HG02610 (cell line): ENCODE measurements around the gene ALDH2.
"Not testable (repeated sequence)": the region's sequence is repeated elsewhere in the genome, so short reads cannot be mapped to it uniquely, and the experiment has no call there.

Source experiments
- ATAC-seq: cut with Tn5 transposase; IDR thresholded peaks from one replicate; pipeline ENCODE4 v1.9.1; 2021; ENCODE audit warnings: mild to moderate bottlenecking, moderate library complexity; ENCODE audit not compliant: unreplicated experiment

The ALDH2 gene

GRCh38 chr12:111823891-111824290, 57.2 kb downstream of the ALDH2 start:
- no peak for ATAC-seq

- not testable (repeated sequence) for ATAC-seq
Observed at GRCh38 chr12:111824312-111824711, 57.6 kb downstream of the ALDH2 start.

GRCh38 chr12:111825509-111825908, 58.8 kb downstream of the ALDH2 start:
- ATAC-seq = no peak

GRCh38 chr12:111826316-111826715, 59.6 kb downstream of the ALDH2 start:
- ATAC-seq = no peak

- no peak for ATAC-seq
Observed at GRCh38 chr12:111826992-111827391, 60.3 kb downstream of the ALDH2 start.

GRCh38 chr12:111827907-111828306, 61.2 kb downstream of the ALDH2 start:
- ATAC-seq = no peak

GRCh38 chr12:111828338-111828979, 61.7 kb downstream of the ALDH2 start:
- no peak for ATAC-seq

GRCh38 chr12:111829635-111830034, 62.9 kb downstream of the ALDH2 start:
- not testable (repeated sequence) for ATAC-seq

GRCh38 chr12:111834740-111835386, 68.1 kb downstream of the ALDH2 start:
- not testable (repeated sequence) for ATAC-seq

- not testable (repeated sequence) for ATAC-seq
Observed at GRCh38 chr12:111835531-111836181, 68.9 kb downstream of the ALDH2 start.

GRCh38 chr12:111838353-111838752, 71.6 kb downstream of the ALDH2 start:
- ATAC-seq = no peak

- no peak for ATAC-seq
Observed at GRCh38 chr12:111840807-111841206, 74.1 kb downstream of the ALDH2 start.

- peak; percentile 4 for ATAC-seq
Observed at GRCh38 chr12:111841236-111841749, 74.6 kb downstream of the ALDH2 start.

GRCh38 chr12:111841750-111842555, 75.2 kb downstream of the ALDH2 start, which contains the start of gene MAPKAPK5:
Gene MAPKAPK5 (plus strand): TSS chr12:111842228. CDS start chr12:111842734, 506 bp downstream.
- ATAC-seq = peak; percentile 75

- ATAC-seq = peak; percentile 4
Observed at GRCh38 chr12:111842556-111843396, 76.0 kb downstream of the ALDH2 start.

GRCh38 chr12:111846016-111846415, 79.3 kb downstream of the ALDH2 start:
- no peak for ATAC-seq

GRCh38 chr12:111850526-111850925, 83.8 kb downstream of the ALDH2 start:
- no peak for ATAC-seq

- no peak for ATAC-seq
Observed at GRCh38 chr12:111858186-111858585, 91.5 kb downstream of the ALDH2 start.

GRCh38 chr12:111858778-111859177, 92.0 kb downstream of the ALDH2 start:
- ATAC-seq = no peak

- no peak for ATAC-seq
Observed at GRCh38 chr12:111864913-111865312, 98.2 kb downstream of the ALDH2 start.
